Measurements from ENCODE around the gene CCT8L2.

DNA sequence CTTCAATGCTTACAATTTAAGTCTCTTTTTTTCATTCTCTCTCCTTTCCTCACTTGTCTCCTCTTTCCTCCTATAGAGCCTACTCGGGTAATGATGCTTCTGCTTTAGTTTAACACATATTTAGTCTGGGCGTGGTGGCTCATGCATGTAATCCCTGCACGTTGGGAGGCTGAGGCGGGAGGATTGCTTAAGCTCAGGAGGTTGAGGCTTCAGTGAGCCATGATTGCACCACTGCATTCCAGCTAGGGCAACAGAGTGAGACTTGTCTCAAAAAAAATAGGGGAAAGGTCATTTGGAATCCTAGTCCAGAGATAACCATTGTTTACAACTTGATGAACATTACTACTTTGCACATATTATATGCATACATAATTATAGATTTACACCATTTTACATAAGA lies 1.4 kb upstream of the CCT8L2 start:
- TF ChIP-seq JUND (IDR thresholded peaks at IDR 0.05) (no peak), YY1 (IDR thresholded peaks at IDR 0.05) (no peak), TAF1 (conservative IDR thresholded peaks at IDR 0.05) (no peak), HNF4A (conservative IDR thresholded peaks at IDR 0.05) (no peak), REST (IDR thresholded peaks at IDR 0.05) (no peak), HNF4G (IDR thresholded peaks at IDR 0.05) (no peak), ZBTB33 (IDR thresholded peaks at IDR 0.05) (no peak), NR2F2 (IDR thresholded peaks at IDR 0.05) (no peak), GABPA (IDR thresholded peaks at IDR 0.05 in 1 of 2, conservative IDR thresholded peaks at IDR 0.05 in 1 of 2) (no peak), FOXA1 (IDR thresholded peaks at IDR 0.05) (no peak)
- TF ChIP-seq, protein P1, sequence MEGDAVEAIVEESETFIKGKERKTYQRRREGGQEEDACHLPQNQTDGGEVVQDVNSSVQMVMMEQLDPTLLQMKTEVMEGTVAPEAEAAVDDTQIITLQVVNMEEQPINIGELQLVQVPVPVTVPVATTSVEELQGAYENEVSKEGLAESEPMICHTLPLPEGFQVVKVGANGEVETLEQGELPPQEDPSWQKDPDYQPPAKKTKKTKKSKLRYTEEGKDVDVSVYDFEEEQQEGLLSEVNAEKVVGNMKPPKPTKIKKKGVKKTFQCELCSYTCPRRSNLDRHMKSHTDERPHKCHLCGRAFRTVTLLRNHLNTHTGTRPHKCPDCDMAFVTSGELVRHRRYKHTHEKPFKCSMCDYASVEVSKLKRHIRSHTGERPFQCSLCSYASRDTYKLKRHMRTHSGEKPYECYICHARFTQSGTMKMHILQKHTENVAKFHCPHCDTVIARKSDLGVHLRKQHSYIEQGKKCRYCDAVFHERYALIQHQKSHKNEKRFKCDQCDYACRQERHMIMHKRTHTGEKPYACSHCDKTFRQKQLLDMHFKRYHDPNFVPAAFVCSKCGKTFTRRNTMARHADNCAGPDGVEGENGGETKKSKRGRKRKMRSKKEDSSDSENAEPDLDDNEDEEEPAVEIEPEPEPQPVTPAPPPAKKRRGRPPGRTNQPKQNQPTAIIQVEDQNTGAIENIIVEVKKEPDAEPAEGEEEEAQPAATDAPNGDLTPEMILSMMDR (IDR thresholded peaks at IDR 0.05; ENCODE audit: low read depth, low read length, missing input control), result no peak
- TF ChIP-seq, protein P2, sequence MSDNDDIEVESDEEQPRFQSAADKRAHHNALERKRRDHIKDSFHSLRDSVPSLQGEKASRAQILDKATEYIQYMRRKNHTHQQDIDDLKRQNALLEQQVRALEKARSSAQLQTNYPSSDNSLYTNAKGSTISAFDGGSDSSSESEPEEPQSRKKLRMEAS (IDR thresholded peaks at IDR 0.05), result no peak

Measured in liver (tissue), 3 donors.